ENCODE results near the gene RPL12.

The RPL12 gene

DNA sequence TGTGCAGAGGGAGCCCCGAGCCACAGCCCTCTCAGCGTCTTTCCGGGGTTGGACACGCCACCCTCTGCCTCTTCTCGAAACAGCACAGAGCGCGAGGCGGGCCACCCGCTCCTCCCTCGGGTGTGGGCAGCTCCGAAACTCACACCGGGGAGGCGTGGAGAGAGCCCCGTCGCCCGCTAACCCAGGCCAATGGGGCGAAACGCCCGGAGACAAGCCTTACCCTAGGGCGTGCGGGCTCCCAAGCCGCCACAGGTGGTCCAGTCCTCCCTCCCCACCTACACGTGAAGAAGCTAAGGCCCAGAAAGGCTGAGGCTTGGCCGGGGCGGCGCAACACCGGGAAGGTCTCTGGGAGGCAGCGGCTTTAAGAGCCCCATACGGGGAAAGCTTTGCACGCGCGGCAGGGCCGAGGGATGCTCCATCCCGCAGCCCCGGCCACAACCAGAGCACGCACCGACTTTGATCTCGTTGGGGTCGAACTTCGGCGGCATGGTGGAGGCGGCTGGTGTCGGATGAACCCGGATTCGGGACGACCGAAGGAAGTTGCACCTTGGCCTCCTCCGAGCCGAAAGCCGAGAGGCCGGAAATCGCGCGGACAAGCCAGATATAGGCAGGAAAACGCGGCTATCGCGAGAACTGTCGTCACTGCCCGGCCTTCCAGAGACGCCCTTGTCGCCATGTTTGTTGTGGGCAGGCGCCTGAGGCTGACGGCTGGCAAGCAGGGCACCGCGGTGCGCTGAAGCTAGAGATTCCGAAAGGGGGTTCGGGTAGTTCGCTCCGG is at the start of gene RPL12, which contains the start of gene LRSAM1:
Gene RPL12, minus strand, starts transcription at position 577 of the 778 bp plus-strand sequence. Its CDS starts 89 bp downstream, at position 488.
Gene LRSAM1, plus strand, starts transcription at position 681 of the 778 bp plus-strand sequence. CDS start 3,018 bp downstream, outside the sequence.
- DNase-seq (ENCODE audit: low read depth, low spot score): peak; percentile 78

DNA sequence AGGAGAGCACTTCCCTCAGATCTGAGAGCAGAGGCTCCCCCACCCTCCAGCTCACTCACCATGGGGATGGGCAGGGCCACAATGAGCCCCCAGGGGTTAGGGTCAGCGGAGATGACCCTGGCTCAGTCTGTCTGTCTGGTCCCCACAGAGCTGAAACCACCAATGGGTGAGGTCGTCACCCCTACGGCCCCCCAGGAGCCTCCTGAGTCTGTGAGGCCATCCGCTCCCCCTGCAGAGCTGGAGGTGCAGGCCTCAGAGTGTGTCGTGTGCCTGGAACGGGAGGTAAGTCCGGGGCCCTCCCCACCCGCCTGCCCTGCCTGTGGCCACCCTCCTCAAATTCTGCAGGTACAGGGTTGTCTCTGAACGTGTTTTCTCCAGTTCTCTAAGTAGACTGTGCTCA is 49.7 kb upstream of the RPL12 start:
- DNase-seq (ENCODE audit: low read depth, low spot score): no peak

DNA sequence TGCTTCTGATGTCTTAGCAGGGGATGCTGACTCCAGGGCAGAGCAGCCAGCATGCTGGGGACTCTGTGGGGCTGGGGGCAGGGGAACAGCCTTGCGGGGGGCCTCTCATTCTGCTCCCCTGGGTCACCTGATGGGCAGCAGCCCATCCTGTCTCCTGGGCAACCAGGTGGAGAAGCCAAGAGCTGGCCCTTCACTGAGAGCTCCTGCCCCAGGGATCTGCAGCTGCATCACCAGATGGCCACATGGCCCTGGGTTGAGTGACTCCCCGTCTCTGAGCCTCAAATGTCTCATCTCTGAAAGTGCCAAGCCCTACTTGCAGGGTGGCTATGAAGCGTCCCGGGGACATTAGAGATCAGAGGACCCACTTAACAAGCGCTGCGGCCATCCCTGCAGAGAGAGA is 49.2 kb upstream of the RPL12 start:
- DNase-seq (ENCODE audit: low read depth, low spot score): no peak

DNA sequence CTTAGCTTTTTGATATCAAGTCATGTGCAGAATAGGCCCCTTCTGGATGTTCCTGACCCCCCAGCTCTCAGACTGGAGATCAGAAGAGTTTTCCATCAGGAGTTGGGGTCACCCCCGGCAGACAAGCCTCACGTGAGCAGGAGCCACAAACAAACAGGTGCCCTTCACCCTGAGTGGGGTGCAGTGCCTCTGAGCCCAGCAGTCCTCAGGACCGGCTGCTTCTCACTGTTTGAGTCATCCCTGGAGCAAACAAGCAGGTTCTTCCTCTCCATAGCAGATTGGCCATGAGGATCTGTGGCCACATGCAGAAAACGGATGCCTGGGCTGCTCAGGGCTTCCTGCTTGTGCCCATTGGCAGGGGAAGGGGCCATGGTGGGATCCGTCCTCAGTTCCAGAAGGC is 47.1 kb upstream of the RPL12 start:
- no peak for DNase-seq (ENCODE audit: low read depth, low spot score)

DNA sequence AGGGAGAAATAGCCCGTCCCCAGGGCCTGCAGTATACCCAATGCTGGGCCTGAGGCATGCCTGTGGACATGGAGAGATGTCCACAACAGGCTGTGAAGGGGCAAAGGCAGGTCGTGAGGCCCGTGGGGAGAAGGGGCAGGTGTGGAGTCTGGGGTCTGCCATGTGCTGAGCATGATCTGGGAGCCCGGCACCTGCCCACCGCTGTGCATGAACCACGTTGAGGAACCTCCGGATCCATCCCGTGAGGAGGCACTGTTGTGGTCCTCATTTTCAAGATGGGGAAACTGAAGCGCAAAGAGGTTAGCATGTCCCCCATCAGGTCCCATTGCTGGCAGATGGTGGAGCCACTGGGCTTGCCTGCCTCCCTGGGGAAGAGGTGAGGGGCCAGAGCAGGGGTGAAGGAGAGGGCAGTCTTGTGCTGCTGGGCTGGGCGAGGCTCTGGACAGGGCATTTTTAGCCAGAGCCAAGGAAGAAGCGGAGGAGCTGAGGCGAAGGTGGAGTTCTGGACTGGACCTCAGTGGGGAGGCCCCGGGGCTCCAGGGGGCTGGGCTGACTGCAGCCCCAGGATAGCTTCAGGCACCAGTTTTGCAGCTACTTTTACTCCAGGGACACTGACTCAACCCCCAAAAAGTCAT is 46.6 kb upstream of the RPL12 start:
- DNase-seq (ENCODE audit: low read depth, low spot score): no peak

DNA sequence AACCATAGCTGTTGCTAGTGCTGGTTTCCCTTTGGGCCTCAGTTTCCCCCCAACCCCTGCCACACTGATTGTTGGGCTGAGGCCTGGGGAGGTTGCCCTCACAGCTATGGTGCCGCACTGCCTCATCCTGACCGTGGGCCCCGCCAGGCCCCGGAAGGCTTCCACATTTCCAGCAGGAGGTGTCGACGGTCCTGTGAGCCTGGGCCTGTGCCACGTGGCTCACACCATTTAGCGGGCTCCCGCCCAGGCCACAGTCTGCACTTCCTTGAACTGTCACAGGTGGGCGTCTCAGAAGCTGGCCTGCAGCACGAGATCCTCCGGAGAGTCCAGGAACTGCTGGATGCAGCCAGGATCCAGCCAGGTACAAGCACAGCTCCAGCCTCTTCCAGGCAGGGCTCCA is 45.8 kb upstream of the RPL12 start:
- no peak for DNase-seq (ENCODE audit: low read depth, low spot score)

DNA sequence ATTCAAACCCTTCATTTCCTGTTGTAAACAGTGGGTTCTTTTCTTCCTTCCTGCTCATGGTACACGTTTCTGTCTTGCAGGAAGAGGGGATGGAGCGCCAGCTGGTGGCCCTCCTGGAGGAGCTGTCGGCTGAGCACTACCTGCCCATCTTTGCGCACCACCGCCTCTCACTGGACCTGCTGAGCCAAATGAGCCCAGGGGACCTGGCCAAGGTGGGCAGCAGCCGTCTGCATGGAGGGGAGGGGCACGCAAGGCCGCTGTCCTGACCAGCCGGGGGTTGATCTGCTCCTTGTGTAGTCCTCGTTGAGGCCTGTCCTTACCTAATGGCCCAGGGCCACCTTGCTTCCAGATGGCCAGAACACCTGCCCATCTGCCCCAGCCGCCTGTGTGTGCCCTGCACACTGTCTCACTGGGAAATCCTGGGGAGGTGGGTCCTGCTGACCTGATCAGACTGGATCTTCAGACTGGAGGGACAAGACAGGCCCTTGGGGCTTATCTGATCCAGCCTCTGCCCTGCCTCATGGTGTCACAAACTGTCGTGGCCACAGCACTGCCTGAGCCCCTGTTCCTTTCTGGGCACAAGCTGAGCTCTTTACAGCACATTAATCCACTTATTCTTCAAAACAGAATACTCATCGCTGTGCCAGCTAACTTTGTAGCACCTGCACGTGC is 44.8 kb upstream of the RPL12 start:
- no peak for DNase-seq (ENCODE audit: low read depth, low spot score)

DNA sequence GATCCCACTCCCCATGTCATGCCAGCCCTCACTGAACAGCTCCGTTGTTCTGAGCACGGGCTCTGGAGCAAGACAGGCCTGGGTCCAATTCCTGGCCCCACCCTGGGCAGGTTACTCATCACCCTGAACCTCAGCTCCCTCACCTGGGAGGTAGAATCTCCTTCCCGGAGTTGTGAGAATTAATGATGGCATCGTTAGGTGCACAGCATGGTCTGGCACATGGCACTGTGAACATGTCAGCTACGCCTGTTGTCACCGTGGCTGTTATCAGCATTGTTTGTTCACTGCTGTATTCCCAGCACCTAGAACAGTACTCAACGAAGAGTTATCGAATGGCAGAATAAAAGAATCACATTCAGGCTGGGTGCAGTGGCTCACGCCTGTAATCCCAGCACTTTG is 43.1 kb upstream of the RPL12 start:
- DNase-seq (ENCODE audit: low read depth, low spot score): no peak

DNA sequence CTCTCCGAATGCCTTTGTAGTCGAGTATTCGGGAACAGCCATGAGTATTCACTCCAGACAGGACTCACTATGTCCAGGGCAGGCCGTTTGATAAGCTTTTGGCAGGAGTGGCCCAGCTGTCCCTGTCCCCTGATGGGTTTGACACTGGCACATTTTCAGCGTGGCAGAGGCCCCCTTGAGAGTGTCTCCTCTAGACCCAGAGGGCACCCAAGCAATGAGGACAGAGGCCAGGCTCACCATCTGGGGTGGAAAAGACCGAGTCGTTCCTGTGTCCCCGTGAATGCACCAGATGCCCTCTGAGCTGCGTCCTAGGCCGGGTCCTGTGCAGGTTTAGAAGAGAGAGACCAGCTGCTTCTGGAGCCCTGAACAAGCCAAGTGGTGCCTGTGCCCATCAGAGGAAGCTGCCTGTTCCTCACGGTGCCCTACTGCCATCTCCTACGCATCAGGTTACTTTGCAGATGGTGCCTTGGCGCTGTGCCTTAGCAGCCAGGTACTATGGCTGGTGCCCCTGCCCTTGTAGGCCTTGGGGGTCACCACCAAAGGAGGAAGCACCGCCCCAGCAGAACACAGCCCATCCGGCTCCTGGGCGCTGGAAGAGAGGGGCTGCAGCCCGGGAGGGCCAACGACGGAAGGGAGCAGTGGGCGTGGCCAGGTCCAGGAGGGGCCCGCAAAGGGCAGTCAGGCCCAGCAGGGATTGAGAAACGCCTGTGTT is 42.5 kb upstream of the RPL12 start:
- no peak for DNase-seq (ENCODE audit: low read depth, low spot score)

DNA sequence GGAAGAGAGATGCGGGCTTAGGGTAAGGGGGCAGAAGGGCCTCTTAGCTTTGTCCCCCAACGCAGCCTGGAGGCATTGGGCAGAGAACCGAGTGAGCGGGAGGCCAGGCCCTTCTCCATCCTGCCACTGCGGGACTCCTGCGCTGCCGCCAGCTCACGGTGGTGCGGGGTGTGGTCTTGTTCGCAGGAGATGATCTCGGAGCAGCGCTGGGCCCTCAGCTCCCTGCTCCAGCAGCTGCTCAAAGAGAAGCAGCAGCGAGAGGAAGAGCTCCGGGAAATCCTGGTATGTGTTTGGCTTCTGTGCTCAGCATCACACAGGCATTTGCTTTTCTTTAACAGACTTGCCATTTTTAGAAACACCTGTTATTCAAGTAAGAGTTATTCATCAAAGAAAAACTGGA is 41.4 kb upstream of the RPL12 start:
- DNase-seq (ENCODE audit: low read depth, low spot score): no peak

DNA sequence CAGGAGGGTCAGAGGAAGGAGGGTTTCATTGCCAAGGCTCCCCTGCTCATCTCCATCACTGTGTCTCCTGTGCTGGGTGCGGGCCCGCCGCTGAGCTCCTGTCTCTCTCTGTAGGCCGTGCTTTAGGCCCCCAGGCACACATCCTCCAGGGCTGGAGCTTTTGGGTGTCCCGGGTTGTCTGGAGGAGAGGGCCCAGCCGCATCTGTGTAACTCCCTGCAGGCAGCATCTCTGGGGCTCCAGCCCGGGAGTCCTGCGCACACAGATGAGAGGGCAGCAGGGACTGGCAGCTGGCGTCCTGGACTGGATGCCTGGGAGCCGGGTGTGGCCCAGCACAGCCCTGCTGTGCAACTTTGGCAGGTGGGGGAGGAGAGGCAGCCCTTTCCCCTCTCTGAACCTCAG is 40.3 kb upstream of the RPL12 start:
- DNase-seq (ENCODE audit: low read depth, low spot score): no peak

DNA sequence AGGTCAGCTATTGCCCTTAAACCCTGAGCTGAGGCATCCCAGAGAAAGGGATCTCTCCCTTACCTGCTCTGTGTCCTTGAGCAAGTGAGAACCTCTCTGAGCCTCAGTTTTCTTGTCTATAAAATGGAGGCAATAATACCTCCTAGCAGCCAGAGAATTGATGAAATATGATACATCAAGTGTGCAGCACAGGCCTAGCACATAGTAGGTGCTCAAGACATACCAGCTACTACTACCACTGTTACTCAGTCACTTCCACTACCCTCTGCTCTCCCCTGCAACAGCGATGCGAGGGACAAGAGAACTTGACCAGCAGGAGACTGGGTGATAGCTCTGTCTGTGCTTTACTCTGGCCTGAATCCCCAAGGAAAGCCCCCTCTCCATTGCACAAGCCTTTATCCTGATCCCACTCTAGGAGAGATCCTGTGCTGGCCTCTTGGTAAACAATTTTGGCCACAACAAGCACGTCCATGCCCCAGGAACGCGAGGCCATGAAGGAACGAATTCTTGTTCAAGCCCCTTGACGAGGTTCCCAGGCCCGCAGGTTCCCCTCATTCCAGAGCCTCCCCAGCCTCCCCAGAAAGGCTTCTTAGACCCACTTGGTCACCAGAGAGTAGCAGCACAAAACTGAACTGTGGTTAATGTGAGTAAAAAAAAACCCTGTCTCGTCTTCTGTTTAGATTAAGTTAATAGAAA is 39.5 kb upstream of the RPL12 start:
- no peak for DNase-seq (ENCODE audit: low read depth, low spot score)

DNA sequence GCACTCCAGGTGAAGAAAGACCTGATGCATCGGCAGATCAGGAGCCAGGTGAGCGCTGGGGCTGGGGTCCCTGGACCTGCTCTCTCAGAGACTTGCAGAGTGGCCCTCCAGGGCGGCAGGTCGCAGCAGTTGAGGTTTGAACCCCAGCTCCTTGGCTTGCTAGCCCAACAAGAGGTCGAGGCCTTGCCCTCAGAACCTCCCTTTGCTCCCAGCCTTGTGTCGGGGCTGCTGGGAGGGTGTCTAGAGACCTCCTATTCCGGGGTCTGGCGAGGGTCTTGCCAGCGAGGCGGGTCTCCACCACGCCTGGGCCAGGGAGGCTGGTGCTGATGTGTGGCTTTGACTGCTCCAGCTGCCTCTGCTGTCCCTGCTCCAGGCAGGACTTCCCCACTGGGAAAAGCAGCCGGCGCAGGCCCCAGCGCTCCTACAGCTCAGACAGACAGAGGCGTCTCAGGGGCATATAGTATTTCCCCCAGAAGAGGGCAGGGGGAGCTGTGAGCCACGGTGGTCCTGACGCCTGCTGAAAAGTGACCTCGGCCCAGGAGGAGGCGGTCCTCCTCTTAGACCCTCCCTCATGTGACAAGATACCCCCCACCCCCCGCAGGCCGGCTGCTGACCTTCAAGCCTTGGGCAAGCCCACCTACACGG is 38.4 kb upstream of the RPL12 start:
- peak; percentile 64 for DNase-seq (ENCODE audit: low read depth, low spot score)

DNA sequence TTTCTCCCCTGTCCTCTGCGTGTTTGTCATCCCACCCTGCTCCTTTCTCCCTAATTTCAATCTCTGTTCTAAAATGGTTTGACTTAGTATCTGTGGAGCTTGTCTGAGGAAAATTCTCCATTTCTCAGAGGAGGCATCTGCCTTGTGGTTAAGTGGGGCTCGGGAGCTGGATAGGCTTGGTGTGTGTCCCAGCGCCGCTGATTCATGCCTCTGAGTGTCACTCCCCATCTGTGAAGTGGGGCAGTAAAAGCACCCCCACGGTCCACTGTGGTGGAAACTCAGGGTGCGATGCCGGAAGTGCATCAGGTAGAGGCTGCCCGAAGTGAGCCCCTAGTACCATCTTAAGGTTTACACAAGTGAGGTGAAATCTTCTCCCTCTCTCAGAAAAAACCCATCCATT is 37.7 kb upstream of the RPL12 start:
- DNase-seq (ENCODE audit: low read depth, low spot score): no peak

DNA sequence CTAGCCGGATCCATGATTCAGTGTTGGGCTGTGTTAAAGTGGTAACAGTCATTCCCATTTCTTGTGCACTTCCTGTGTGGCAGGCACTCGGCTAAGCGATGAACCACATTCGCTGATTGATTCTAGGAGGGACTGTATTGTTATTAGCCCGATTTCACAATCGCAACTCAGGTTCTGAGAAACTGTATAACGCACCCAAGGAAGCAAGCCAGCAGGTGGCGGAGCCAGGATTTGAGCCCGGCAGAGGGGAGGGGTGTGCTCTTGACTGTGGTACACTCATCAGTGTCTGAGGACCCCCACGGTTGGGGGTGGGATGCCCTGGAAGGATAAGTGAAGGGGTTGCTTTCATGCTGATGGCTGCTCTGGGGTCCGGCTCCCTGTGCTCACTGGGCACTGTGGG is 34.8 kb upstream of the RPL12 start:
- DNase-seq (ENCODE audit: low read depth, low spot score): no peak

DNA sequence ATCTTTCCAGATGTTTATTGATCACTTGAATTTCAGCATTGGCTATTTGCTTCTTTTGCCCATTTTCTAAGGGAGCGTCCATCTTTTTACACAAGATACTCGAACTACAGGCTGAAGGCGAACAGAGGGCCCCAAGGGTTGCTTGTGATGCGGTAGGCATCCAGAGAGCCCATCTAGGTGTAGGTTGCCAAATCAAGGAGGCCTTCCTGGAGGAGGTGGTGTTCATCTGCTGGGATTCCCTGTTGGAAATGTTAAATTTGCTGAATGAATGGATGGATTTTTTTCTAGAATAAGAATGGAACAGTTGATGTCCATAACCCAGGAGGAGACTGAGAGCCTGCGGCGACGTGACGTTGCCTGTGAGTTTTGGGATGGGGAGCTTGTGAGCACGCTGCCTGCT is 31.5 kb upstream of the RPL12 start:
- DNase-seq (ENCODE audit: low read depth, low spot score): no peak

DNA sequence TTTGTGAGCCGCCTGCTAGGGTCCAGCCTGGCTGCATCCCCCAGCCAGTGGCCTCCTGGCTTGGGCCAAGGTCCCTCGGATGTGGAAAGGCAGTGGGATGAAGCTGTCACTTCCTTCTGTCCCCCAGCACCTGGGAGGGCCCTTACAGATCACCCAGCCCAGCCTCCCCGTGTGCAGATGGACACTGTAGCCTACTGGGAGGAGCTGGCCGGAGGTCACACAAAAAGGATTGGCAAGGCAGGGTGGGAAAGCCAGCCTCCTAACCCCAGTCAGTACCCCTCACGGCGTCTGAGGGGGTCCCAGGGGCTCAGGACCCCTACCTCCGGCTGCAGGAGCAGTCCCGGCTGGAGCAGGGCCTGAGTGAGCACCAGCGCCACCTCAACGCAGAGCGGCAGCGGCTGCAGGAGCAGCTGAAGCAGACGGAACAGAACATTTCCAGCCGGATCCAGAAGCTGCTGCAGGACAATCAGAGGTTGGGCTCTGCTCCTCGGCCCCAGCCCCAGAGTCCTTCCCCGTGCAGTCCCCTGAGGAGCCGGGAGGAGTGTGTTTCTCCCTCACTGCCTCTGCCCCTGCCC is 28.4 kb upstream of the RPL12 start:
- DNase-seq (ENCODE audit: low read depth, low spot score): no peak

DNA sequence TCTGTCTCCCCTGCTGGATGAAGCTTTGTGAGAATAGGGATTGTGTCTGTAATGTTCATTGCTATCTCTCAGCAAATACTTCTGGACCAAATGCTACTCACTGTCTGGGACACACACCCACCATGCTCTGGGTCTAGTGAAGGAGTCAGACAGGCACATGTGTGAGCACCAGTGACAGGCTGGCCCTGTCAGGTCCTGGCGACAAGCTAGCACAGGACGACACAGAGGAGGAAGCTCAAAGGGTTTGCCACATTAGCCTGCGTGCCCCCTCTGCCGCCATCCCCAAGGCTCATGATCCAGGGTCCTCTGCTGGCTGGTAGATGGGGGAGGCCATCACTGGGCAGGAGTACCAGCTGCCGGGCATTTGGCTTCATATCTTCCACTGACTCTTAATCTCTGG is 23.4 kb upstream of the RPL12 start:
- no peak for DNase-seq (ENCODE audit: low read depth, low spot score)

DNA sequence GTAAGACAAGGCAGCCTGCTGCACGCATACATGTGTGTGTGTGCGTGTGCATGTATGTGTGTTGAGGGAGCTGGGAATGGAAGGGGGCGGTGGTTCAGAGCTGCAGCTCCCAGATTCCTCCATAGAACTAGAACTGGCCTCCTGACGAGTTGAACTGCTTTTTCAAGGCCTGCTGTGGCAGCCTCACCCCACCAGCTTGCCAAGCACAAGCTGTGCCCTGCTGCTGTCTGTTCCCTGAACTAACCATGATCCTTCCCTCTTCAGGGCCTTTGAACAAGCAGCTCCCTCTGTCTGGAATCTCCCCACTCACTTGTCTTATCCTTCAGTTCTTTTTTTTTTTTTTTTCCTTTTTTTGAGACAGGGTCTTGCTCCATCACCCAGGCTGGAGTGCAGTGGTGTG is 22.7 kb upstream of the RPL12 start:
- DNase-seq (ENCODE audit: low read depth, low spot score): no peak

DNA sequence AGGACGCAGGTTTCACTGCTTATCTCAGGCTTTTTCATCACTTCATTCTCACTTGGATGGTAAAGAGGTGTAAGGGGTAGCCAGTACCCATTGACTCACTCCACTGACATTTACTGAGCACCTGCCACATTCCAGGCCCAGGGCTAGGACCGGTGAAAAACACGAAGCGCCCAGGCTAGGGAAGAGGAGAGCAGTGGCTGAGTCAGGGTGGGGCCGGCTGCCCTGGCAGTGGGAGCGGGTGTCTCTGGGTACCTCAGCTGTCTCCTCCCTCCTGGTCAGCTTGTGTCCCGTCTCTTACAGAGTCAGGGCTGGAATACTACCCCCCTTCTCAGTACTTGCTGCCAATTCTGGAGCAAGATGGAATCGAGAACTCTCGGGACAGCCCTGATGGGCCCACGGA is 22.3 kb upstream of the RPL12 start:
- DNase-seq (ENCODE audit: low read depth, low spot score): no peak

DNA sequence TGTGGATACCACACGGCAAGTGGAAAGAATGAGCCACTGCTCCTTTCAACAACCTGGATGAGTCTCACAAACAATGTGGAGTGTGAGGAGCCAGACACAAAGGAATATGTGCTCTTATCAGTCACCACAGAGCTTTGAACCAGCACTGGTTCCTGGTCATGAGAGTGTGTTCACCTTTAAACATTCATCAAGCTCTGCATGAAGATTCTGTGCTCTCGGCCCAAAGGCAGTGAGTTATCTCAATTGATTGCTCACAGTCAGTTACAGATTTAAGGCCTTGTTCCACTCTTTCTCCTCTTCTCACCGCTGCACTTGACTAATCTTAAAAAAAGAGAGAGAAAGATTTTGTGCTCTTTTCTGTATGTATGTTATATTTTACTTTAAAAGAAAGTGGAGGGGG is 19.5 kb upstream of the RPL12 start:
- no peak for DNase-seq (ENCODE audit: low read depth, low spot score)

Data from iPS DF 19.7 (cell line).